ENCODE measurements around the gene ATG3.

ATG3 gene

GRCh38 chr3:112561734-112562529 lies at the start of gene ATG3, which contains the start of gene SLC35A5:
TSS of gene ATG3 (minus strand) at chr3:112561962. CDS start at chr3:112561528, 434 bp downstream.
TSS of gene SLC35A5 (plus strand) at chr3:112562045. CDS start at chr3:112563404, 1,359 bp downstream.
- TF ChIP-seq CTCF (IDR thresholded peaks at IDR 0.05; ENCODE audit: low read depth, low read length): peak; percentile 16
- in situ Hi-C loops (cut with HindIII; ENCODE audit: low sequenced_read_pairs): no loop called here
- peak within 1 kb of the TSS; percentile 68 for H3K4me3 ChIP-seq (ENCODE audit: low read depth, low read length)
- DNase-seq (ENCODE audit: low read depth, low spot score): peak; percentile 99

- TF ChIP-seq CTCF (IDR thresholded peaks at IDR 0.05; ENCODE audit: low read depth, low read length): no peak
- peak; percentile 87 for DNase-seq (ENCODE audit: low read depth, low spot score)
- in situ Hi-C loops (cut with HindIII; ENCODE audit: low sequenced_read_pairs): no loop called here
These were observed 48.4 kb upstream of the ATG3 start for GRCh38 chr3:112610121-112610520.

GRCh38 chr3:112607863-112608262 lies 46.1 kb upstream of the ATG3 start:
- DNase-seq (ENCODE audit: low read depth, low spot score): no peak
- H3K4me3 ChIP-seq (ENCODE audit: low read depth, low read length): no peak overlapping the region
- in situ Hi-C loops (cut with HindIII; ENCODE audit: low sequenced_read_pairs): no loop called here
- no peak for TF ChIP-seq CTCF (IDR thresholded peaks at IDR 0.05; ENCODE audit: low read depth, low read length)

More at GRCh38 chr3:112610121-112610520, 48.4 kb upstream of the ATG3 start:
- H3K4me3 ChIP-seq (ENCODE audit: low read depth, low read length): no peak overlapping the region

GRCh38 chr3:112606098-112606497 lies 44.3 kb upstream of the ATG3 start:
- no peak overlapping the region for H3K4me3 ChIP-seq (ENCODE audit: low read depth, low read length)

GRCh38 chr3:112605285-112605684 lies 43.5 kb upstream of the ATG3 start:
- DNase-seq (ENCODE audit: low read depth, low spot score): peak; percentile 99
- in situ Hi-C loops (cut with HindIII; ENCODE audit: low sequenced_read_pairs): no loop called here

More at GRCh38 chr3:112606098-112606497, 44.3 kb upstream of the ATG3 start:
- DNase-seq (ENCODE audit: low read depth, low spot score): no peak
- in situ Hi-C loops (cut with HindIII; ENCODE audit: low sequenced_read_pairs): no loop called here
- no peak for TF ChIP-seq CTCF (IDR thresholded peaks at IDR 0.05; ENCODE audit: low read depth, low read length)

GRCh38 chr3:112604536-112604935 lies 42.8 kb upstream of the ATG3 start:
- in situ Hi-C loops (cut with HindIII; ENCODE audit: low sequenced_read_pairs): no loop called here
- DNase-seq (ENCODE audit: low read depth, low spot score): peak; percentile 97
- no peak for TF ChIP-seq CTCF (IDR thresholded peaks at IDR 0.05; ENCODE audit: low read depth, low read length)
- no peak overlapping the region for H3K4me3 ChIP-seq (ENCODE audit: low read depth, low read length)

More at GRCh38 chr3:112605285-112605684, 43.5 kb upstream of the ATG3 start:
- H3K4me3 ChIP-seq (ENCODE audit: low read depth, low read length): no peak overlapping the region
- TF ChIP-seq CTCF (IDR thresholded peaks at IDR 0.05; ENCODE audit: low read depth, low read length): no peak
